CD4-positive, alpha-beta T cell treated with Interferon alpha-2 for 1 hour (primary cell): ENCODE measurements around the gene BRWD1.
A peak's percentile ranks its signal among the peaks of the same experiment; 100 is the strongest.

Experiments used
- DNase-seq, 2 donors: peaks; one replicate each; pipeline ENCODE4 v3.0.0-alpha.2; 2020 to 2022

BRWD1 gene

GRCh38 chr21:39326607-39327307, 13.3 kb upstream of the BRWD1 start:
- DNase-seq = no peak

- no peak for DNase-seq
Measured at GRCh38 chr21:39325458-39325857, 12.0 kb upstream of the BRWD1 start.

- DNase-seq = no peak
Measured at GRCh38 chr21:39321424-39321823, 8.0 kb upstream of the BRWD1 start.

GRCh38 chr21:39319814-39320332, 6.4 kb upstream of the BRWD1 start:
- no peak for DNase-seq

GRCh38 chr21:39319251-39319756, 5.9 kb upstream of the BRWD1 start:
- no peak for DNase-seq

GRCh38 chr21:39318091-39318959, 4.9 kb upstream of the BRWD1 start:
- DNase-seq = no peak

- DNase-seq = peak in 1 of 2 donors; percentile 24
Measured at GRCh38 chr21:39317134-39318090, 4.0 kb upstream of the BRWD1 start.

- DNase-seq = no peak
Measured at GRCh38 chr21:39316729-39317128, 3.3 kb upstream of the BRWD1 start.

GRCh38 chr21:39315603-39316445, 2.4 kb upstream of the BRWD1 start:
- peak in 1 of 2 donors; percentile 46 for DNase-seq

- DNase-seq = peak; percentile 25 to 57
Measured at GRCh38 chr21:39314143-39315027, 953 bp upstream of the BRWD1 start.

- peak in 1 of 2 donors; percentile 6 for DNase-seq
Measured at GRCh38 chr21:39313042-39313570, 326 bp downstream of the BRWD1 start.

- DNase-seq = peak; percentile 91 to 95
Measured at GRCh38 chr21:39312112-39313041, 1.1 kb downstream of the BRWD1 start.

- DNase-seq = no peak
Measured at GRCh38 chr21:39311164-39311563, 2.3 kb downstream of the BRWD1 start.

GRCh38 chr21:39307466-39307865, 6.0 kb downstream of the BRWD1 start:
- no peak for DNase-seq

GRCh38 chr21:39300587-39300986, 12.8 kb downstream of the BRWD1 start:
- DNase-seq = no peak

- DNase-seq = no peak
Measured at GRCh38 chr21:39296891-39297290, 16.5 kb downstream of the BRWD1 start.

- DNase-seq = no peak
Measured at GRCh38 chr21:39288987-39289386, 24.4 kb downstream of the BRWD1 start.

GRCh38 chr21:39282911-39283310, 30.5 kb downstream of the BRWD1 start:
- DNase-seq = no peak

GRCh38 chr21:39281853-39282252, 31.6 kb downstream of the BRWD1 start:
- DNase-seq = no peak
